Measurements from ENCODE around the gene EXOC4. TPM values are rescaled to one million over a fixed set of nuclear protein-coding genes. Genes with fewer than 3 reads are reported as not detected.

Gene EXOC4
- total and polyA plus RNA-seq, 2 of the 8 experiments (the other 6 are each of a cell fraction or from before 2014, with no cell fraction given) = 27.0 to 67.3 TPM

- TF ChIP-seq TAF7 (optimal IDR thresholded peaks at IDR 0.05; ENCODE audit: borderline replicate concordance, low read depth, low read length) (no peak), TBP (IDR thresholded peaks at IDR 0.05; ENCODE audit: low read depth, low read length) (no peak), POLR2A (IDR thresholded peaks at IDR 0.05; ENCODE audit: control extremely low read depth in 1 of 2, low read depth in 2 of 2, low read length in 2 of 2) (no peak), RNF2 (IDR thresholded peaks at IDR 0.05; ENCODE audit: borderline replicate concordance, low read depth, low read length, missing control alignments, poor library complexity, severe bottlenecking) (no peak), HDAC6 (IDR thresholded peaks at IDR 0.05; ENCODE audit: low read depth, low read length) (no peak)
These were observed 401.7 kb downstream of the EXOC4 start (continued) for GRCh38 chr7:133654547-133654946.
